Measurements from ENCODE around the gene SAPCD1. TPM values are rescaled to one million over a fixed set of nuclear protein-coding genes. Genes with fewer than 3 reads are reported as not detected.

SAPCD1 gene
- polyA plus RNA-seq, 1 of the 3 experiments (the other 2 are of a cell fraction): 5.9 TPM

DNA sequence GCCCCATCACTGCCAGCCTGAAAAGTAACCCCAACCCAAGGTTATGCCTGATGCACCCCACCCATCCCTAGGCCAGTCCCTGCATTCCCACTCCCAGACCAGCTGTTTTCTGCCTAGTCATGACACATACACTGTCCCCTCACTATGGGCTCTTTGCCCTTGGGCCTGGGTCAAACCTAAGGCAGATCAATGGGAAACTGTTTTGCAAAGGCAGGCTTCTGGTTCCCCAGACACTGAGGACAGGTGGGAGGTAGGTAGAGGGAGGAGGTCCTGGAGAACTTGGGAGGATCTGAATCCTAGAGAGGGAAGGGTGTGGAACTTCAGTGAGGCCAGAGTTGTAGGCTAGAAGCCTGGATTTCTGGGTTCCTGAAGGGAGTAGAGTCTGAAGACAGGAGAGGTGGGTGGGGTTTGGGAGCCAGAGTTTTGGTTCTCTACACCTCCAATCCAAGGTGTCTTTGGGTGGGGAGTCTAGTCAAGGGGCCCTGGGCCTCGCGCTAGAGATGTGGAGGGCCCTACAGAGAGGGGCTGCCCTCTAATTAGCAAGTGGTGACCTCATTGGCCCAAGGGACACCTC is 28.1 kb upstream of the SAPCD1 start:
- Histone ChIP-seq H3K79me2 (ENCODE audit: insufficient read depth) (peaks cover 63% of the 10 kb centered on the region), H3K36me3 (replicated peaks in 1 of 2; ENCODE audit: control insufficient read depth in 1 of 2, insufficient read depth in 2 of 2, low read length in 1 of 2) (peaks cover 26 to 39% of the 10 kb centered on the region in 2 experiments), H3K9me3 (no peaks in the 10 kb centered on the region), H3K4me2 (peak overlapping the region; percentile 99), H2AFZ (ENCODE audit: low read depth) (no peak overlapping the region), H3K9ac (peak overlapping the region; percentile 97), H3K4me1 (ENCODE audit: control insufficient read depth in 1 of 2, insufficient read depth in 2 of 2, low read depth in 1 of 2, low read length in 1 of 2) (peaks cover 28 to 38% of the 10 kb centered on the region in 2 experiments; a peak in 3 of 4 replicates), H3K27ac (ENCODE audit: low read depth in 2 of 2, low read length in 1 of 2) (peak overlapping the region; percentile 88 to 90), H3K4me3 (ENCODE audit: low read depth in 2 of 2, low read length in 1 of 2) (peak overlapping the region; percentile 85 to 86), H3K9me2 (no peaks in the 10 kb centered on the region), H3F3A (replicated peaks; ENCODE audit: insufficient read depth) (peaks cover 63% of the 10 kb centered on the region), H4K20me1 (ENCODE audit: insufficient read depth) (peaks cover 21% of the 10 kb centered on the region), H3K27me3 (ENCODE audit: insufficient read depth) (no peaks in the 10 kb centered on the region)
- TF ChIP-seq JUND (IDR thresholded peaks at IDR 0.05) (no peak), ELF1 (IDR thresholded peaks at IDR 0.05) (no peak), USF1 (IDR thresholded peaks at IDR 0.05; ENCODE audit: borderline replicate concordance, low read depth) (no peak), USF2 (IDR thresholded peaks at IDR 0.05; ENCODE audit: borderline replicate concordance, low read depth, low read length) (no peak), POLR2AphosphoS5 (IDR thresholded peaks at IDR 0.05; ENCODE audit: low read depth, low read length) (no peak), NRF1 (IDR thresholded peaks at IDR 0.05; ENCODE audit: low read depth, low read length) (no peak), RXRA (IDR thresholded peaks at IDR 0.05; ENCODE audit: borderline replicate concordance, low read depth) (no peak; the same call in 1 of the 2 replicates), EP300 (IDR thresholded peaks at IDR 0.05; ENCODE audit: borderline replicate concordance in 1 of 2, low read depth in 1 of 2, low read length in 1 of 2) (no peak), CHD2 (IDR thresholded peaks at IDR 0.05; ENCODE audit: low read length, partially characterized antibody) (no peak), MEF2A (IDR thresholded peaks at IDR 0.05; ENCODE audit: borderline replicate concordance, low read depth) (no peak), SIN3A (IDR thresholded peaks at IDR 0.05; ENCODE audit: borderline replicate concordance, low read depth, low read length) (no peak), GATA2 (CRISPR knock-in tag; IDR thresholded peaks at IDR 0.05) (no peak), NFIC (IDR thresholded peaks at IDR 0.05; ENCODE audit: borderline replicate concordance) (no peak), YY1 (IDR thresholded peaks at IDR 0.05; ENCODE audit: low read depth) (no peak)
- TF ChIP-seq, protein P1, sequence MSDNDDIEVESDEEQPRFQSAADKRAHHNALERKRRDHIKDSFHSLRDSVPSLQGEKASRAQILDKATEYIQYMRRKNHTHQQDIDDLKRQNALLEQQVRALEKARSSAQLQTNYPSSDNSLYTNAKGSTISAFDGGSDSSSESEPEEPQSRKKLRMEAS (IDR thresholded peaks at IDR 0.05; ENCODE audit: low read depth): no peak
- TF ChIP-seq, protein P2, sequence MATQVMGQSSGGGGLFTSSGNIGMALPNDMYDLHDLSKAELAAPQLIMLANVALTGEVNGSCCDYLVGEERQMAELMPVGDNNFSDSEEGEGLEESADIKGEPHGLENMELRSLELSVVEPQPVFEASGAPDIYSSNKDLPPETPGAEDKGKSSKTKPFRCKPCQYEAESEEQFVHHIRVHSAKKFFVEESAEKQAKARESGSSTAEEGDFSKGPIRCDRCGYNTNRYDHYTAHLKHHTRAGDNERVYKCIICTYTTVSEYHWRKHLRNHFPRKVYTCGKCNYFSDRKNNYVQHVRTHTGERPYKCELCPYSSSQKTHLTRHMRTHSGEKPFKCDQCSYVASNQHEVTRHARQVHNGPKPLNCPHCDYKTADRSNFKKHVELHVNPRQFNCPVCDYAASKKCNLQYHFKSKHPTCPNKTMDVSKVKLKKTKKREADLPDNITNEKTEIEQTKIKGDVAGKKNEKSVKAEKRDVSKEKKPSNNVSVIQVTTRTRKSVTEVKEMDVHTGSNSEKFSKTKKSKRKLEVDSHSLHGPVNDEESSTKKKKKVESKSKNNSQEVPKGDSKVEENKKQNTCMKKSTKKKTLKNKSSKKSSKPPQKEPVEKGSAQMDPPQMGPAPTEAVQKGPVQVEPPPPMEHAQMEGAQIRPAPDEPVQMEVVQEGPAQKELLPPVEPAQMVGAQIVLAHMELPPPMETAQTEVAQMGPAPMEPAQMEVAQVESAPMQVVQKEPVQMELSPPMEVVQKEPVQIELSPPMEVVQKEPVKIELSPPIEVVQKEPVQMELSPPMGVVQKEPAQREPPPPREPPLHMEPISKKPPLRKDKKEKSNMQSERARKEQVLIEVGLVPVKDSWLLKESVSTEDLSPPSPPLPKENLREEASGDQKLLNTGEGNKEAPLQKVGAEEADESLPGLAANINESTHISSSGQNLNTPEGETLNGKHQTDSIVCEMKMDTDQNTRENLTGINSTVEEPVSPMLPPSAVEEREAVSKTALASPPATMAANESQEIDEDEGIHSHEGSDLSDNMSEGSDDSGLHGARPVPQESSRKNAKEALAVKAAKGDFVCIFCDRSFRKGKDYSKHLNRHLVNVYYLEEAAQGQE (IDR thresholded peaks at IDR 0.05; ENCODE audit: low read depth, low read length): no peak
- ChIA-PET POLR2A (no interaction called here), CTCF (interaction anchor here (1.3 to 7.3 kb wide), 3 partner anchors 50 to 96 kb away, joined by 3 to 45 read pairs (median 3); partner anchors contain the start of gene VARS1)
- DNase-seq: no peak
- 20% methylated on average over 1 of the region's 2 CpGs for WGBS (ENCODE audit: low lambda C conversion rate)
